ENCODE results near the gene FBXL16. TPM values are rescaled to one million over a fixed set of nuclear protein-coding genes. Genes with fewer than 3 reads are reported as not detected.

Gene FBXL16
- total and polyA plus RNA-seq, 2 of the 13 experiments (the other 11 are each of a cell fraction or from before 2014, with no cell fraction given): 0.22 to 2.0 TPM

DNA sequence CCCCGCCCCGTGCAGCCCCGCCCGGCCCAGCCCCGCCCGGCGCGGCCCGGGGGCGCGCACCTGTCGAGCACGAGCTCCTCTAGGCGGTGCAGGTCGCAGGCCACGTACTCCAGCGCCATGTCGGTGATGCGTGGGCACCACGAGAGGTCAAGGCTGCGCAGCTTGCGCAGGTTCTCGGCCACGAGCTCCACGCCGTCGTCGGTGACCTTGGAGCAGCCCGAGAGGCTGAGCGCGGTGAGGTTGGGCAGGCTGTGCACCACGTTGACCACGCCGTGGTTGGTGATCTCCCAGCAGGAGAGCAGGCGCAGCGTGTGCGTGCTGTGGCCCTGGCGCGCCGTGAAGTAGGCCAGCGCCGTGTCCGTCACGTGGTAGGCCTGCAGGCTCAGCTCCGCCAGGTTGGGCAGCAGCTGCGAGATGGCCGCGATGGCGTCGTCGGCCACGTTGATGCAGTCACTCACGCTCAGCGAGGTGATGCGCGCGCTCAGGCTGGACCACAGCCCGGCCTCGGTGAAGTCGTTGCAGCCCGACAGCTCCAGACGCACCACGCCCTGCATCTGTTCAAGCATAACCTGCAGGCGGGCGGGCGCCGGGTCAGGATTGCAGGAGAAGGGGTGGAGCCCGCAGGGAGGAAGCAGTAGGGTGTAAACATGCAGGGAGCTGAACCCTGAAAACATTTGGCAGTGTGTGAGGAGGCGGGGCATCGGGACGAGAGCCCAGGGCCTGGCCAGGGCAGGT is 10.1 kb downstream of the FBXL16 start (continued):
- TF ChIP-seq, protein P1, sequence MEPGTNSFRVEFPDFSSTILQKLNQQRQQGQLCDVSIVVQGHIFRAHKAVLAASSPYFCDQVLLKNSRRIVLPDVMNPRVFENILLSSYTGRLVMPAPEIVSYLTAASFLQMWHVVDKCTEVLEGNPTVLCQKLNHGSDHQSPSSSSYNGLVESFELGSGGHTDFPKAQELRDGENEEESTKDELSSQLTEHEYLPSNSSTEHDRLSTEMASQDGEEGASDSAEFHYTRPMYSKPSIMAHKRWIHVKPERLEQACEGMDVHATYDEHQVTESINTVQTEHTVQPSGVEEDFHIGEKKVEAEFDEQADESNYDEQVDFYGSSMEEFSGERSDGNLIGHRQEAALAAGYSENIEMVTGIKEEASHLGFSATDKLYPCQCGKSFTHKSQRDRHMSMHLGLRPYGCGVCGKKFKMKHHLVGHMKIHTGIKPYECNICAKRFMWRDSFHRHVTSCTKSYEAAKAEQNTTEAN (CRISPR knock-in tag; conservative IDR thresholded peaks at IDR 0.05): no peak; the same call in 1 of the 2 replicates
- no peak for TF ChIP-seq ZNF382 (CRISPR knock-in tag; IDR thresholded peaks at IDR 0.05; ENCODE audit: borderline replicate concordance)
- TF ChIP-seq SMAD3 (CRISPR knock-in tag; IDR thresholded peaks at IDR 0.05): no peak
- TF ChIP-seq TEAD3 (CRISPR knock-in tag; optimal IDR thresholded peaks at IDR 0.05; ENCODE audit: borderline replicate concordance): no peak
- TF ChIP-seq SETDB1 (CRISPR knock-in tag; IDR thresholded peaks at IDR 0.05; ENCODE audit: borderline replicate concordance): no peak
- peak; percentile 58; the same call in 1 of the 2 replicates for TF ChIP-seq HIC2 (CRISPR knock-in tag; IDR thresholded peaks at IDR 0.05; ENCODE audit: low read depth)
- TF ChIP-seq ZNF614 (CRISPR knock-in tag; IDR thresholded peaks at IDR 0.05; ENCODE audit: borderline replicate concordance): no peak
- peak; percentile 79 for TF ChIP-seq SALL1 (CRISPR knock-in tag; IDR thresholded peaks at IDR 0.05)
- TF ChIP-seq AGO2 (optimal IDR thresholded peaks at IDR 0.05; ENCODE audit: low read depth, low read length): no peak
- 0 out of 2 replicates have a peak, but pooled peaks have one; percentile 32 for TF ChIP-seq ZNF317 (CRISPR knock-in tag; IDR thresholded peaks at IDR 0.05)
- TF ChIP-seq GABPB1 (CRISPR knock-in tag; IDR thresholded peaks at IDR 0.05): peak; percentile 29; the same call in 1 of the 2 replicates
- TF ChIP-seq ZNF549 (CRISPR knock-in tag; IDR thresholded peaks at IDR 0.05): no peak
- no peak for TF ChIP-seq ZNF616 (CRISPR knock-in tag; IDR thresholded peaks at IDR 0.05; ENCODE audit: low read depth)
- TF ChIP-seq SOX6 (IDR thresholded peaks at IDR 0.05): no peak
- 0 out of 2 replicates have a peak, but pooled peaks have one; percentile 29 for TF ChIP-seq SOX6 (CRISPR knock-in tag; IDR thresholded peaks at IDR 0.05)
- TF ChIP-seq POLR2A (IDR thresholded peaks at IDR 0.05; ENCODE audit: insufficient read depth in 1 of 2, low read depth in 2 of 2, low read length in 2 of 2): 0 out of 4 replicates have a peak, but pooled peaks of 1 of the 2 experiments have one; percentile 49
- TF ChIP-seq EZH2 (conservative IDR thresholded peaks at IDR 0.05; ENCODE audit: low read depth, low read length): 0 out of 2 replicates have a peak, but pooled peaks have one; percentile 32
- TF ChIP-seq FIP1L1 (IDR thresholded peaks at IDR 0.05; ENCODE audit: borderline replicate concordance, insufficient read depth, low read depth, low read length): no peak
- no peak for TF ChIP-seq NFE2L2 (IDR thresholded peaks at IDR 0.05; ENCODE audit: low read length)
- no peak for TF ChIP-seq ZNF841 (CRISPR knock-in tag; IDR thresholded peaks at IDR 0.05; ENCODE audit: borderline replicate concordance)
- 0 out of 2 replicates have a peak, but pooled peaks have one; percentile 58 for TF ChIP-seq ZNF138 (CRISPR knock-in tag; IDR thresholded peaks at IDR 0.05; ENCODE audit: low read depth)
- 0 out of 2 replicates have a peak, but pooled peaks have one; percentile 48 for TF ChIP-seq ZNF546 (CRISPR knock-in tag; conservative IDR thresholded peaks at IDR 0.05)
- no peak for TF ChIP-seq TAF15 (IDR thresholded peaks at IDR 0.05; ENCODE audit: low read depth, low read length, poor library complexity, severe bottlenecking)
- TF ChIP-seq ZNF326 (CRISPR knock-in tag; IDR thresholded peaks at IDR 0.05; ENCODE audit: borderline replicate concordance): no peak
- no peak for TF ChIP-seq ARID3A (IDR thresholded peaks at IDR 0.05; ENCODE audit: low read depth, low read length)
- TF ChIP-seq ZKSCAN1 (IDR thresholded peaks at IDR 0.05; ENCODE audit: low read length): no peak
